Activated T-cell treated with anti-CD3 and anti-CD28 coated beads for 24 hours (primary cell): ENCODE data around the gene PRKCH.
"Not testable (repeated sequence)": the region's sequence is repeated elsewhere in the genome, so short reads cannot be mapped to it uniquely, and the experiment has no call there.

Experiments used
- DNase-seq: peaks from one replicate; pipeline ENCODE4 v3.0.0-alpha.2; 2020; ENCODE audit warnings: low read depth

Gene PRKCH

DNA sequence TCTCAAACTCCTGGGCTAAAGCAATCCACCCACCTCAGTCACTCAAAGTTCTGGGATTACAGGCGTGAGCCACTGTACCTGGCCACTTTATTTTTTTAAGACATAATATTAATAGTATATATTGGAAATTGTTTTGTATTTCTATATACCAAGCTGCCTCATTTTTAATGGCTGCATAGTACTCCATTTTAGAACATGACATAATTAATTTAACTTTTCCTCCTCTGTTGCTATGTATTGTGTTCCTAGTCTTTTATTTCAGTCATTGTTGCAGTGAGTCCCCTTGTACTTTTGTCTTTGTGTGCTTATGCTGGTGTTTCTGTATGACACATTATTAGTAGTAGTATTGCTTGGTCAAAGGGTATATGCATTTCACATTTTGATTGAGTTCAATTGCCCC lies 138.7 kb downstream of the PRKCH start:
- DNase-seq, result no peak

GRCh38 chr14:61460718-61461611 lies 139.6 kb downstream of the PRKCH start:
- no peak for DNase-seq

GRCh38 chr14:61461808-61462275 lies 140.5 kb downstream of the PRKCH start:
- no peak for DNase-seq

DNA sequence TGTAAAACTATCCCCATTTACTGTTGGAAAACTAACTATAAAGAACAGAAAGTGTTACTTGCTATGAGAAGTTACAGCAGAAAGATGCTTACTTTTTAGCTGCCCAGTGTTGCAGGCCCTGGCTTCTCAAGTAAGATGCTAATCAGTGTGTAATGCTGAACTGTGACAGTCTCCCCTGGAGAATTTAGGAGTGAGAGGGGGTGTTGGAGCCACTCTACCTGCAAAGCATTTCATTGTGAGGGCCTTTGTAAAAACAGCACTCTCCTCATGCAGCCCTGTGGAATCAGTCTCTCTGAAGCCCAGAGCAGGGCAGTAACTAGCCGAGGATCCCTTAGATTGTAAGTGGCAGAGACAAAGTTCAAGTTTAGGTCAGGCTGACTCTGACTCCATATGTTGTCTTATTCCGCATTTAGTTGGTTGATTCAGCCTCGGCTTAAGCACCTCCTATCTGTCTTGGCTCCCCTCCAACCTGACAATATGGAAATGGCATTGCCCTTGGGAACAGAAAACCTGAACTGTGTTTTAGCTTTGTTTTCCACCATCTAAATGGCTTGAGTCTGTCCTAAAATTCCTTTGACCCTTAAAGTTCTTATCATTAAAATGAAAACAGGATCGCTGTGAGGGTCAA lies 141.3 kb downstream of the PRKCH start:
- DNase-seq, result no peak

GRCh38 chr14:61463664-61464285 lies 142.4 kb downstream of the PRKCH start:
- DNase-seq, result no peak

DNA sequence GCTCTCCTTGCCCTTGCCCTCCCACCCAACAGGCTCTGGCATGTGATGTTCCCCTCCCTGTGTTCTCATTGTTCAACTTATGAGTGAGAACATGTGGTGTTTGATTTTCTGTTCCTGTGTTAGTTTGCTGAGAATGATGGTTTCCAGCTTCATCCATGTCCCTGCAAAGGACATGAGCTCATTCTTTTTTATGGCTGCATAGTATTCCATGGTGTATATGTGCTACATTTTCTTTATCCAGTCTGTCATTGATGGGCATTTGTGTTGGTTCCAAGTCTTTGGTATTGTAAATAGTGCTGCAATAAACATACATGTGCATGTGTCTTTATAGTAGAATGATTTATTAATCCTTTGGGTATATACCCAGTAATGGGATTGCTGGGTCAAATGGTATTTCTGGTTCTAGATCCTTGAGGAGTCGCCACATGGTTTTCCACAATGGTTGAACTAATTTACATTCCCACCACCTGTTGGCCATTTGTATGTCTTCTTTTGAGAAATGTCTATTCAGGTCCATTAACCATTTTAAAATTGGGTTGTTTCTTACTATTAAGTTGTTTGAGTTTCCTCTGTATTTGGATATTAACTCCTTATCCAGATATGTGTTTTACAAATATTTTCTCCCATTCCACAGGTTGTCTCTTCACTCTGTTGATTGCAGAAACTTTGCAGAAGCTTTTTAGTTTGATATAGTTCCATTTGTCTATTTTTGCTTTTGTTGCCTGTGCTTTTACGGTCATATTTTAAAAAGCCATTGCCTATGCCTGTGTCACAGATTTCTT lies 143.4 kb downstream of the PRKCH start:
- DNase-seq, result not testable (repeated sequence)

- DNase-seq, result no peak
Measured at GRCh38 chr14:61466249-61466904, 145.0 kb downstream of the PRKCH start.

GRCh38 chr14:61466905-61467280 lies 145.5 kb downstream of the PRKCH start:
- DNase-seq, result no peak

GRCh38 chr14:61467296-61467695 lies 145.9 kb downstream of the PRKCH start:
- no peak for DNase-seq

DNA sequence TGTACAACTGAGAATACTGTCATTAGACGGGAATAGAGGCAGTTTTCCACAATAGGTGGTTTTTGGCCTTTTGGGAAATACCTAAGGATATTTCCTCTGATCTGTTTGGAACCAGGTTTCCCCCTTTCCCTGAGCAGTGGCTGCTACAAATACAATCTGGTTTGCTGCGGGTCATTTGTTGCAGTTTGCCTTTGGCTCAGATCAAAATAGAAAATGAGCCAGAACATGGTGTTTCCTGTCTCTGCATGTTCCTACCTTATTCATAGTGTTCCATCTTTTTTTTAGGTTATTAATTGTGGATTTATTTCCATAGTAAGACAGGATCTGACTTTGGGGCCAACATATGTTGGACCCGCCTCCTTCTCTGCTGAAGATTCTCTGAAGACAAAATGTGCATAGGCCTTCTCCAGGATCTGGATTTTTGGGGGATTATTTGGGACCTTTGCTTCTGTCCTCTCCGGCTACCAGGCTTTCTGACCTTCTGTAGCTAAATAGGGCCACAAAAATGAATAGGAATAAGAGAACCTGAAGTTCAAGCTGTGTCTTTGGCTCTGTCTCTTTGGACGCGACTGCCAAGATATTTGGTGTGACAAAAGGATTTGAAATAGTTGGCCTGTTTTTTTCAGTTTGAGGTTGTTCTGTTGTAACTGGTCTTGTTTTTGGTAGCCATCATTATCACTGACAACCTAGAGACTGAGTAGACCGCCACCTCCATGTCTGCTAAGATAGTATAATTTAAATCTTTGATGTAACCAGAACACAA lies 146.9 kb downstream of the PRKCH start:
- DNase-seq, result no peak

DNA sequence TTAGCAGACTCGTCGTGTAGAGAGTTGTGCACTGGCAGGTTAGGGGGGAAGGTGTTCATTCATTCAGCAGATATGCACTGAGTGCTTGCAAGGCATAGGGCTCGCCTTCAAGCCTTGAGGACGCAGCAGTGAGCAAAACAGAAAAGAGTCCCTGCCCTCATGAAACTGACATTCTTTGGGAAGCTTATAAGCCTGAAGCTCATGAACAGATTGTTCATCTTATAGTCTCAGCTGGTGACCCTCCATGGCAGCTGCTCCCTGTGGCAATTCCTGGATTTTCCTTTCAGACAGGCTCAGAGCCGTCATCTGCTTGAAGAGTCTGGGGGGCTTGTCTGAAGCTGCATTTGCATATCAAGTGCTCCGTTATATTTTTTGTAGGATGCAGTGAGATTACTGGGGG lies 148.4 kb downstream of the PRKCH start:
- no peak for DNase-seq

GRCh38 chr14:61470261-61470960 lies 149.0 kb downstream of the PRKCH start:
- no peak for DNase-seq

GRCh38 chr14:61470961-61471293 lies 149.5 kb downstream of the PRKCH start:
- DNase-seq, result no peak

DNA sequence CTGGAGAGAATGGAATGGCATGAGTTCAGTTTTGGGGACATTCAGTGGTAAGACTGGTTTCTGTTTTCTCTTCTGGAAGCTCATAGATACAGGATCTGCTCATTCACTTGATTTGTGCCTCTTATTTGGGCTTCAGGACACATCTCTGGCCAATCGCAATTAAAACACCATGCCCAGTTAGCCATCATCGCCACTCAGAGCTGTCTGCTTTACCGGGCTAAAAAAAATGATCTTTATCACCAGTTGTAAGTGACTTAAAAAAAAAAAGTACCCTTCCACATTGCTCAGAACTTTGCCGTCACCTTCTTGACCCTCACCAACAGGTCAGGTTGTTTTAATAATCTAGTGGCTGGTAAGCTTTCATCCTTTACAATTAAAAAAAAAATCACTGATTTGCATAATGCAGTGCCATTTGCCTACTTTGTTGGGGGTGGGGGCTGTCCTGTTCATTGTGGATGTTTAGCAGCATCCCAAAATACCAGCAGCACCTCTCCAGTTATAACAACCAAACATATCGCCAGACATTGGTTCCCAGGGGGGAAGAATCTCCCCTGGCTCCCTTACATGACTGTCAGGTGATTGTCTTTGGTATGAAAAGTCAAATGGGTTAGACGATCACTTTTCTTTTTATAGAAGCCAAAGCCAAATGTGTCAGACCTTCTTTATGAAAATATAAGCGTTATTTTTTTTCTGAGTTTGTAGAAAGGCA lies 150.1 kb downstream of the PRKCH start:
- DNase-seq, result no peak

DNA sequence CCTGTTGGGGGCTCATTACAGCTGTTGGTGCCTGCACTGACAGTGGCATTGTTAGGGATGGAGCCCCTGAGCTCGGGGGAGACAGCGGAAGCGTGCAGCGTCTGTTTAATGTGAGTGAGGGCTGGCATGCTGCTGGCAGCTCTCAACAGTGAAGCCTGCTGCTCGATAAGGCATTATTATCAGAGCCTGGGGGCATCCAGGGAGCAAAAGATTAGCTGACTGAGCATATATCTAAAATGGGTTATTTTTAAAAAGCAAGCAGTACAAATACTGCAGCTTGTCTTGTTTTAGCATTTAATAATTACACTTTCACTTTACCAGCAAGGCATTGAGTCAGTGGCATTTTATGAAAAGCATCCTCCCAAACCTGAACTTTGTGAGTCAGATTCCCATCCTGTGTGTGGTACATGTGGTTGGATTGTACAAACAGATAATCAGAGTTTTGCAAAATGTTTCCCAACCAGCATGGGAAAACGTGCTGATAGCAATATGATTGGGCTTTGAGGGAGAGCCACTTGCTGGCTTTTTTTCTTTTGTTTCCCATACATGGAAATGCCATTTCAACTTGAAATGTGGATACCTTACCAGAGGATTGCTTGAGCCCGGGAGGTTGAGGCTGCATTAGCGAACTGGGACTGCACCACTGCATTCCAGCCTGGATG lies 150.8 kb downstream of the PRKCH start:
- DNase-seq, result no peak

- peak; percentile 59 for DNase-seq
Measured at GRCh38 chr14:61472801-61473376, 151.5 kb downstream of the PRKCH start.

DNA sequence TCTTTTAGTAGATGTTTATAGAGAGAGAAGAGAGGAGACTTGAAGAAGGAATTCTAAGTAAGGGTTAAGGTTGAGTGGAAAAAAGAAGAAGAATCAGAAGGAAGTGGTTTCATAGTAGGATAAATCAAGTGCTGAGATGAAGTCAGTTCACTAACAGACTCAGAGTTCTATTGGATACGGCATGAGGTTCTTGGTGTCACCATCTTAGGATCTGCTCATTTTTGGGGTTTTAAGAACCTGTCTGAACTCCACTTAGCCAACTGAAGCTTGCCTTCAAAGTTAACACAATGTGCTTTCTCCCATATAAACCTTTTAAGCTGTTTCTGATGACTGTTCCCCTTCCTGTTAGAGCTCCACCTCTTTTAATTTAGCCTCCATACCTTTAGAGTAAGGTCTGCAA lies 152.6 kb downstream of the PRKCH start:
- no peak for DNase-seq

- no peak for DNase-seq
Measured at GRCh38 chr14:61474701-61475100, 153.3 kb downstream of the PRKCH start.

GRCh38 chr14:61475316-61475715 lies 153.9 kb downstream of the PRKCH start:
- no peak for DNase-seq
